GM19238 (cell line): ENCODE results near the gene PAPSS2.
"Not testable (repeated sequence)": the region's sequence is repeated elsewhere in the genome, so short reads cannot be mapped to it uniquely, and the experiment has no call there.

ENCODE experiments used
- DNase-seq: peaks from one replicate; pipeline ENCODE4 v3.0.0; 2011; ENCODE audit warnings: low spot score; ENCODE audit not compliant: insufficient read length

Gene PAPSS2

GRCh38 chr10:87659571-87660483 is at the start of gene PAPSS2:
Gene PAPSS2, plus strand, starts transcription at chr10:87659878. Its CDS starts 104 bp downstream, at chr10:87659982.
- peak; percentile 24 for DNase-seq

GRCh38 chr10:87611341-87611740 is 48.3 kb upstream of the PAPSS2 start:
- DNase-seq, result not testable (repeated sequence)

- no peak for DNase-seq
Observed at GRCh38 chr10:87612115-87612514, 47.6 kb upstream of the PAPSS2 start.

GRCh38 chr10:87613751-87614150 is 45.9 kb upstream of the PAPSS2 start:
- DNase-seq, result no peak

GRCh38 chr10:87615856-87616255 is 43.8 kb upstream of the PAPSS2 start:
- DNase-seq, result no peak

- DNase-seq, result no peak
Observed at GRCh38 chr10:87617503-87617902, 42.2 kb upstream of the PAPSS2 start.

GRCh38 chr10:87618566-87619423 is 40.9 kb upstream of the PAPSS2 start:
- DNase-seq, result no peak

- no peak for DNase-seq
Observed at GRCh38 chr10:87619705-87620104, 40.0 kb upstream of the PAPSS2 start.

- DNase-seq, result not testable (repeated sequence)
Observed at GRCh38 chr10:87621440-87621839, 38.2 kb upstream of the PAPSS2 start.

GRCh38 chr10:87622314-87623004 is 37.2 kb upstream of the PAPSS2 start:
- DNase-seq, result peak; percentile 10

GRCh38 chr10:87623191-87623590 is 36.5 kb upstream of the PAPSS2 start:
- no peak for DNase-seq

GRCh38 chr10:87625661-87626060 is 34.0 kb upstream of the PAPSS2 start:
- no peak for DNase-seq

- no peak for DNase-seq
Observed at GRCh38 chr10:87626422-87626892, 33.2 kb upstream of the PAPSS2 start.

GRCh38 chr10:87630171-87630570 is 29.5 kb upstream of the PAPSS2 start:
- DNase-seq, result no peak

- no peak for DNase-seq
Observed at GRCh38 chr10:87632454-87632853, 27.2 kb upstream of the PAPSS2 start.

GRCh38 chr10:87634311-87634710 is 25.4 kb upstream of the PAPSS2 start:
- no peak for DNase-seq

- no peak for DNase-seq
Observed at GRCh38 chr10:87635498-87636312, 24.0 kb upstream of the PAPSS2 start.

- DNase-seq, result no peak
Observed at GRCh38 chr10:87636313-87636915, 23.3 kb upstream of the PAPSS2 start.

GRCh38 chr10:87639493-87639892 is 20.2 kb upstream of the PAPSS2 start:
- DNase-seq, result no peak

GRCh38 chr10:87640043-87640442 is 19.6 kb upstream of the PAPSS2 start:
- no peak for DNase-seq
